ENCODE results near the gene TRPM6. TPM values are rescaled to one million over a fixed set of nuclear protein-coding genes. Genes with fewer than 3 reads are reported as not detected.
A peak's percentile ranks its signal among the peaks of the same experiment; 100 is the strongest.

The TRPM6 gene
- total RNA-seq, 1 donor from 2014 or later = 0.10 TPM

GRCh38 chr9:74810200-74810599, 77.5 kb downstream of the TRPM6 start:
- no peaks in the 10 kb centered on the region for H3K36me3 Mint-ChIP-seq (ENCODE audit: insufficient read depth)
- H3K27me3 Mint-ChIP-seq = no peaks in the 10 kb centered on the region

GRCh38 chr9:74804018-74804385, 83.7 kb downstream of the TRPM6 start:
- Mint-ChIP-seq H3K9me3 (ENCODE audit: low read depth) (no peaks in the 10 kb centered on the region), H3K36me3 (ENCODE audit: insufficient read depth) (no peaks in the 10 kb centered on the region)

More at GRCh38 chr9:74810200-74810599, 77.5 kb downstream of the TRPM6 start:
- Mint-ChIP-seq H3K4me3 (ENCODE audit: low read depth) (no peak overlapping the region), H3K4me1 (ENCODE audit: low read depth) (no peaks in the 10 kb centered on the region), H3K9me3 (ENCODE audit: low read depth) (no peaks in the 10 kb centered on the region), H3K27ac (no peak overlapping the region)
- no peak for DNase-seq (ENCODE audit: low spot score, unreplicated experiment)
- TF ChIP-seq CTCF (IDR thresholded peaks at IDR 0.05; ENCODE audit: unreplicated experiment) = no peak

GRCh38 chr9:74803376-74804017, 84.2 kb downstream of the TRPM6 start:
- Mint-ChIP-seq H3K9me3 (ENCODE audit: low read depth) (no peaks in the 10 kb centered on the region), H3K4me1 (ENCODE audit: low read depth) (no peaks in the 10 kb centered on the region), H3K27me3 (no peaks in the 10 kb centered on the region), H3K27ac (no peak overlapping the region), H3K36me3 (ENCODE audit: insufficient read depth) (no peaks in the 10 kb centered on the region), H3K4me3 (ENCODE audit: low read depth) (no peak overlapping the region)
- TF ChIP-seq CTCF (IDR thresholded peaks at IDR 0.05; ENCODE audit: unreplicated experiment) = no peak
- no peak for DNase-seq (ENCODE audit: low spot score, unreplicated experiment)

More at GRCh38 chr9:74804018-74804385, 83.7 kb downstream of the TRPM6 start:
- Mint-ChIP-seq H3K4me3 (ENCODE audit: low read depth) (no peak overlapping the region), H3K27ac (no peak overlapping the region), H3K4me1 (ENCODE audit: low read depth) (no peaks in the 10 kb centered on the region), H3K27me3 (no peaks in the 10 kb centered on the region)
- TF ChIP-seq CTCF (IDR thresholded peaks at IDR 0.05; ENCODE audit: unreplicated experiment) = no peak
- DNase-seq (ENCODE audit: low spot score, unreplicated experiment) = no peak

GRCh38 chr9:74800226-74800625, 87.5 kb downstream of the TRPM6 start:
- no peaks in the 10 kb centered on the region for H3K9me3 Mint-ChIP-seq (ENCODE audit: low read depth)
- no peaks in the 10 kb centered on the region for H3K4me1 Mint-ChIP-seq (ENCODE audit: low read depth)
- DNase-seq (ENCODE audit: low spot score, unreplicated experiment) = no peak
- H3K27ac Mint-ChIP-seq = peak overlapping the region; percentile 23
- no peak overlapping the region for H3K4me3 Mint-ChIP-seq (ENCODE audit: low read depth)
- no peaks in the 10 kb centered on the region for H3K36me3 Mint-ChIP-seq (ENCODE audit: insufficient read depth)
- TF ChIP-seq CTCF (IDR thresholded peaks at IDR 0.05; ENCODE audit: unreplicated experiment) = no peak
- no peaks in the 10 kb centered on the region for H3K27me3 Mint-ChIP-seq

- no peaks in the 10 kb centered on the region for H3K36me3 Mint-ChIP-seq (ENCODE audit: insufficient read depth)
- no peak overlapping the region for H3K4me3 Mint-ChIP-seq (ENCODE audit: low read depth)
- no peak for DNase-seq (ENCODE audit: low spot score, unreplicated experiment)
- no peak for TF ChIP-seq CTCF (IDR thresholded peaks at IDR 0.05; ENCODE audit: unreplicated experiment)
- no peak overlapping the region for H3K27ac Mint-ChIP-seq
- no peaks in the 10 kb centered on the region for H3K9me3 Mint-ChIP-seq (ENCODE audit: low read depth)
- no peaks in the 10 kb centered on the region for H3K4me1 Mint-ChIP-seq (ENCODE audit: low read depth)
- no peaks in the 10 kb centered on the region for H3K27me3 Mint-ChIP-seq
These were observed 91.9 kb downstream of the TRPM6 start for GRCh38 chr9:74795803-74796202.
